HepG2 (cell line): Measurements from ENCODE around the gene FAM180A. TPM values are rescaled to one million over a fixed set of nuclear protein-coding genes. Genes with fewer than 3 reads are reported as not detected.

Experiments used
- ATAC-seq: fragments of 200-7000 bp; cut with Tn5 transposase; 3 replicates; pipeline ENCODE4 v1.9.1; 2020; ENCODE audit warnings: mild to moderate bottlenecking, moderate library complexity
- BruUV-seq: library from RNA; stranded (reverse); fragments of 400-500 nt; replicated peaks from 2 replicates; lab custom pipeline; 2021; lab: Mats Ljungman, UMichigan
- CTCF ChIA-PET: fragments of 300-600 bp; formaldehyde crosslinking; extraction: SDS; loops from one replicate; lab custom pipeline; 2021; ENCODE audit warnings: low total read pairs, inconsistent platforms, low intra/inter-chr PET ratio; lab: Yijun Ruan, JAX
- POLR2A ChIA-PET: fragments of 350-600 bp; sonication (Branson Sonifier 250); formaldehyde crosslinking; loops from one replicate; lab custom pipeline; 2020; ENCODE audit warnings: antibody characterized with exemption, inconsistent platforms; lab: Yijun Ruan, JAX
- DNase-seq: peaks from one replicate; pipeline ENCODE4 v3.0.0-alpha.2; 2015; ENCODE audit warnings: low spot score
- FAIRE-seq: peaks from 3 replicates; lab custom pipeline; 2011; peaks lifted over from hg19 to GRCh38; lab: Jason Lieb, UNC
- H2AFZ ChIP-seq: one replicate; pipeline ENCODE4 v1.6.1; 2011; ENCODE audit warnings: low read length, inconsistent platforms
- H3K27ac ChIP-seq: fragments of 300-600 bp; 3 replicates; pipeline ENCODE4 v1.8.0; 2011; ENCODE audit warnings: mixed run types, mild to moderate bottlenecking, mixed read lengths, low read length, inconsistent platforms; ENCODE audit not compliant: insufficient read depth; ENCODE audit errors: extremely low read length
- H3K27me3 ChIP-seq, 2 experiments: fragments of 200-600 bp in 1 of 2; 2 replicates in 1 of 2; 3 replicates in 1 of 2; pipeline versions ENCODE4 v1.6.0 to v1.8.0; 2011; ENCODE audit warnings: low read length in 2 of 2, mild to moderate bottlenecking in 2 of 2, moderate library complexity in 2 of 2, inconsistent platforms in 1 of 2; ENCODE audit not compliant: insufficient read depth in 2 of 2, control insufficient read depth in 1 of 2
- H3K36me3 ChIP-seq, 2 experiments: fragments of 200-600 bp in 1 of 2; replicated peaks in 1 of 2; 2 replicates in 1 of 2; 3 replicates in 1 of 2; pipeline versions ENCODE4 v1.5.1 to v1.8.0; 2011; ENCODE audit warnings: low read length in 2 of 2, inconsistent platforms in 1 of 2; ENCODE audit not compliant: insufficient read depth in 2 of 2, control insufficient read depth in 1 of 2
- H3K4me1 ChIP-seq: 2 replicates; pipeline ENCODE4 v1.5.1; 2012; ENCODE audit warnings: low read length, inconsistent platforms; ENCODE audit not compliant: insufficient read depth
- H3K4me2 ChIP-seq: 2 replicates; pipeline ENCODE4 v1.6.0; 2011; ENCODE audit warnings: low read depth, low read length, inconsistent platforms
- H3K4me3 ChIP-seq, 3 experiments: fragments of 200-600 bp in 1 of 3; sonication (generic), shearing (Covaris generic) in 1 of 3; replicated peaks in 1 of 3; 2 replicates each; pipeline ENCODE4 v1.5.1; 2011 to 2016; ENCODE audit warnings: low read length in 3 of 3, inconsistent platforms in 2 of 3, low read depth in 2 of 3, mild to moderate bottlenecking in 2 of 3, control low read depth in 1 of 3, mixed read lengths in 1 of 3; ENCODE audit not compliant: insufficient read depth in 1 of 3
- H3K79me2 ChIP-seq: one replicate; pipeline ENCODE4 v1.6.1; 2011; ENCODE audit warnings: low read length, inconsistent platforms; ENCODE audit not compliant: insufficient read depth
- H3K9ac ChIP-seq: 2 replicates; pipeline ENCODE4 v1.6.0; 2011; ENCODE audit warnings: mild to moderate bottlenecking, low read depth, low read length, inconsistent platforms; ENCODE audit not compliant: insufficient read depth
- H3K9me3 ChIP-seq: 2 replicates; pipeline ENCODE4 v1.5.1; 2012; ENCODE audit warnings: mild to moderate bottlenecking, low read length
- H4K20me1 ChIP-seq: 2 replicates; pipeline ENCODE4 v1.6.0; 2011; ENCODE audit warnings: inconsistent platforms, mild to moderate bottlenecking, low read length, moderate library complexity; ENCODE audit not compliant: insufficient read depth
- AHR ChIP-seq: IDR thresholded peaks from 2 replicates; pipeline ENCODE4 v1.6.1; 2018; ENCODE audit warnings: missing genetic modification reagents, missing compliant biosample characterization
- FOXO1 ChIP-seq: sonication (generic); formaldehyde crosslinking; IDR thresholded peaks from 2 replicates; pipeline ENCODE4 v1.4.0; 2020; ENCODE audit warnings: missing genetic modification reagents
- GFI1 ChIP-seq: sonication (generic); formaldehyde crosslinking; IDR thresholded peaks from 2 replicates; pipeline ENCODE4 v1.5.0; 2020; ENCODE audit warnings: missing genetic modification reagents, mild to moderate bottlenecking, borderline replicate concordance
- KLF16 ChIP-seq, 2 experiments: sonication (generic) in 1 of 2; formaldehyde crosslinking in 1 of 2; IDR thresholded peaks; 2 replicates each; pipeline versions ENCODE4 v1.6.1 to v1.8.0; 2016 to 2023; ENCODE audit warnings: missing genetic modification reagents in 2 of 2, missing compliant biosample characterization in 1 of 2
- NFRKB ChIP-seq: fragments of 450-650 bp; IDR thresholded peaks from 2 replicates; pipeline ENCODE4 v1.6.1; 2017
- NONO ChIP-seq, 2 experiments: fragments of 450-650 bp in 1 of 2; sonication (generic) in 1 of 2; formaldehyde crosslinking in 1 of 2; IDR thresholded peaks in 1 of 2; conservative IDR thresholded peaks in 1 of 2; 2 replicates each; pipeline versions ENCODE4 v1.6.1 to v1.8.0; 2017 to 2022; ENCODE audit warnings: mild to moderate bottlenecking in 1 of 2, missing genetic modification reagents in 1 of 2, moderate library complexity in 1 of 2
- PCBP2 ChIP-seq: fragments of 200-400 bp; formaldehyde crosslinking; optimal IDR thresholded peaks from 2 replicates; pipeline ENCODE3; 2018; ENCODE audit warnings: low read length, low read depth; ENCODE audit not compliant: poor library complexity, severe bottlenecking
- RORA ChIP-seq: sonication (generic); formaldehyde crosslinking; IDR thresholded peaks from 2 replicates; pipeline ENCODE4 v1.5.0; 2020; ENCODE audit warnings: mild to moderate bottlenecking, missing genetic modification reagents, moderate library complexity
- SKI ChIP-seq: fragments of 450-650 bp; IDR thresholded peaks from one replicate; pipeline ENCODE4 v1.6.1; 2018; ENCODE audit warnings: mild to moderate bottlenecking; ENCODE audit not compliant: partially characterized antibody
- ZKSCAN1 ChIP-seq: fragments of 150-350 bp; IDR thresholded peaks from 2 replicates; pipeline ENCODE4 v1.6.1; 2014; ENCODE audit warnings: low read length
- ZNF326 ChIP-seq: sonication (generic); formaldehyde crosslinking; IDR thresholded peaks from 2 replicates; pipeline ENCODE4 v1.4.0; 2020; ENCODE audit warnings: missing genetic modification reagents, borderline replicate concordance
- ZNF331 ChIP-seq: sonication (generic); formaldehyde crosslinking; IDR thresholded peaks from 2 replicates; pipeline ENCODE4 v1.4.0; 2020; ENCODE audit warnings: missing genetic modification reagents
- ZNF354B ChIP-seq: sonication (generic); formaldehyde crosslinking; IDR thresholded peaks from 2 replicates; pipeline ENCODE4 v1.8.0; 2022; ENCODE audit warnings: mild to moderate bottlenecking, missing genetic modification reagents
- ZNF569 ChIP-seq: sonication (generic); formaldehyde crosslinking; IDR thresholded peaks from 2 replicates; pipeline ENCODE4 v1.5.0; 2020; ENCODE audit warnings: mild to moderate bottlenecking, missing genetic modification reagents, moderate library complexity, borderline replicate concordance
- ZNF607 ChIP-seq: sonication (generic); formaldehyde crosslinking; IDR thresholded peaks from 2 replicates; pipeline ENCODE4 v1.5.1; 2020; ENCODE audit warnings: missing genetic modification reagents, mild to moderate bottlenecking, borderline replicate concordance
- ZNF615 ChIP-seq: sonication (generic); formaldehyde crosslinking; IDR thresholded peaks from 2 replicates; pipeline ENCODE4 v1.5.0; 2020; ENCODE audit warnings: mild to moderate bottlenecking, missing genetic modification reagents, borderline replicate concordance
- ZNF713 ChIP-seq: sonication (generic); formaldehyde crosslinking; IDR thresholded peaks from 2 replicates; pipeline ENCODE4 v1.4.0; 2020; ENCODE audit warnings: mild to moderate bottlenecking, missing genetic modification reagents
- WGBS: methylation state at CpG from one replicate; pipeline ENCODE4 v1.1.6; 2017; ENCODE audit warnings: low lambda C conversion rate; 5-methylcytosine and 5-hydroxymethylcytosine counted together
- in situ Hi-C: cut with HindIII; loops from 2 replicates; pipeline ENCODE4 v1.10.0; 2017; ENCODE audit warnings: low pct_unique_long_range_greater_than_20kb; ENCODE audit not compliant: extremely low pct_ligation_motif_present
- intact Hi-C: fragments of 100-400 bp; cut with micrococcal nuclease; formaldehyde crosslinking; loops from one replicate; pipeline ENCODE4 v1.10.0; 2022; ENCODE audit not compliant: unreplicated experiment
- polyA plus RNA-seq, 8 experiments: library from polyadenylated mRNA; depleted of rRNA in 3 of 8; stranded (reverse) in 7 of 8; unstranded in 1 of 8; fragments of >200 nt; fragmentation: Illumina TruSeq in 4 of 8; extraction: Trizol in 4 of 8; gene quantifications; 2 replicates each; pipeline versions ENCODE4 v1.2.1 to v1.2.3, GENCODE V29; 2011 to 2016; ENCODE audit warnings: low read depth in 4 of 8, missing spikeins in 1 of 8, mixed read lengths in 1 of 8; ENCODE audit not compliant: insufficient read depth in 1 of 8
- total RNA-seq, 5 experiments: library from RNA; depleted of rRNA; stranded (reverse); fragments of >200 nt; fragmentation: Illumina TruSeq; extraction: Trizol; gene quantifications; 2 replicates each; pipeline ENCODE4 v1.2.3, GENCODE V29; 2016; ENCODE audit warnings: low read depth in 1 of 5
- TF ChIP-seq, protein P1 (sequence below): sonication (generic); formaldehyde crosslinking; IDR thresholded peaks from 2 replicates; pipeline ENCODE4 v1.9.0; 2021; ENCODE audit warnings: missing genetic modification reagents, mild to moderate bottlenecking, borderline replicate concordance
- TF ChIP-seq, protein P2 (sequence below): IDR thresholded peaks from 2 replicates; pipeline ENCODE4 v1.6.1; 2016; ENCODE audit warnings: low read depth

The FAM180A gene
- total and polyA plus RNA-seq, 2 of the 13 experiments (the other 11 are each of a cell fraction or from before 2014, with no cell fraction given): not detected

DNA sequence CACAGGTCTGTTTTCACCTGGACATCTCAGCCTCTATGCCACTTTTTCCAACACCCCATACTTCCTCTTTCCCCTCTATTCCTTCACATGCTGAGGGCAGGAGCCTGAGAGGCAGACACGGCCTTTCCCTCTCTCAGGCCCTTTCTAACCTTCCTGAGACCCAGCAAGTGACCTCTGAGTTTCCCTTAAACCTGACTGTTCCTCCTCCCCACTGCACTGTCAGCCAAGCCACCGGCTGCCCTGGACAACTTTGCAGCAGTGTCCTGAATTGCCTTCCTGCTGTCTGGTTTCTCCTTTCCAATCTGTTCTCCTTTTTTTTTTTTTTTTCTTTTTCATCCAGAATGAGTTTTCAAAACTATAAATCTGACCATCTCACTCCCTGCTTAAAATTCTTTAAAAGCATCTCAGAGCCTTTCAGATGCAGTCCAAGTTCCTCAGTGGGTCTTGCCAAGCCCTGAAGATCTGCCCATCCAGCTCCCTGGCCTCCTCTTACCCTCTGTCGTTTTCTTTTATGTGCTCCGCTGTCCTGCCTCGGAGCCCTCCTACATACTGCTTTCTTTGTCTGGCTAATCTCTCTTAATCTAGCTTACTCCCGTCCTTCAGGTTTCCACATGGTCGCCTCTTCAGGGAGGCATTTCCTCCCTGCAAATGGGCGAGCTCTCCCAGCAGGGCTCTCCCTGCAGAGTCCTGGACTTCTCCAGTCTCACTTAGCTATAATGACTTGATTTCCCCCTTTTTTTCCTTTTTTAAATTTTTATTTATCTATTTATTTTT is 51.1 kb downstream of the FAM180A start:
- POLR2A ChIA-PET: no interaction called here

More for the DNA sequence above, 51.1 kb downstream of the FAM180A start:
- no peak overlapping the region for H3K27ac ChIP-seq
- in situ Hi-C loops: no loop called here
- CTCF ChIA-PET: no interaction called here
- H3K36me3 ChIP-seq: no peaks in the 10 kb centered on the region
- H3K4me1 ChIP-seq: peaks cover 14% of the 10 kb centered on the region; the same call in 1 of the 2 replicates
- no peak overlapping the region for H2AFZ ChIP-seq
- FAIRE-seq: no peak
- no peaks in the 10 kb centered on the region for H3K27me3 ChIP-seq
- TF ChIP-seq ZNF713 (no peak), ZNF354B (no peak), RORA (CRISPR knock-in tag) (no peak), FOXO1 (CRISPR knock-in tag) (no peak), SKI (no peak), ZNF607 (CRISPR knock-in tag) (no peak), GFI1 (CRISPR knock-in tag) (no peak), AHR (no peak), NONO (IDR thresholded peaks at IDR 0.05) (no peak), NONO (CRISPR knock-in tag; conservative IDR thresholded peaks at IDR 0.05) (no peak), NFRKB (no peak), ZKSCAN1 (no peak), PCBP2 (no peak), ZNF326 (CRISPR knock-in tag) (no peak), KLF16 (CRISPR knock-in tag; IDR thresholded peaks at IDR 0.05) (no peak), ZNF615 (CRISPR knock-in tag) (no peak), ZNF331 (CRISPR knock-in tag) (no peak), ZNF569 (CRISPR knock-in tag) (no peak)
- TF ChIP-seq, protein P1, sequence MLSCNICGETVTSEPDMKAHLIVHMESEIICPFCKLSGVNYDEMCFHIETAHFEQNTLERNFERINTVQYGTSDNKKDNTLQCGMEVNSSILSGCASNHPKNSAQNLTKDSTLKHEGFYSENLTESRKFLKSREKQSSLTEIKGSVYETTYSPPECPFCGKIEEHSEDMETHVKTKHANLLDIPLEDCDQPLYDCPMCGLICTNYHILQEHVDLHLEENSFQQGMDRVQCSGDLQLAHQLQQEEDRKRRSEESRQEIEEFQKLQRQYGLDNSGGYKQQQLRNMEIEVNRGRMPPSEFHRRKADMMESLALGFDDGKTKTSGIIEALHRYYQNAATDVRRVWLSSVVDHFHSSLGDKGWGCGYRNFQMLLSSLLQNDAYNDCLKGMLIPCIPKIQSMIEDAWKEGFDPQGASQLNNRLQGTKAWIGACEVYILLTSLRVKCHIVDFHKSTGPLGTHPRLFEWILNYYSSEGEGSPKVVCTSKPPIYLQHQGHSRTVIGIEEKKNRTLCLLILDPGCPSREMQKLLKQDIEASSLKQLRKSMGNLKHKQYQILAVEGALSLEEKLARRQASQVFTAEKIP (CRISPR knock-in tag): no peak
- TF ChIP-seq, protein P2, sequence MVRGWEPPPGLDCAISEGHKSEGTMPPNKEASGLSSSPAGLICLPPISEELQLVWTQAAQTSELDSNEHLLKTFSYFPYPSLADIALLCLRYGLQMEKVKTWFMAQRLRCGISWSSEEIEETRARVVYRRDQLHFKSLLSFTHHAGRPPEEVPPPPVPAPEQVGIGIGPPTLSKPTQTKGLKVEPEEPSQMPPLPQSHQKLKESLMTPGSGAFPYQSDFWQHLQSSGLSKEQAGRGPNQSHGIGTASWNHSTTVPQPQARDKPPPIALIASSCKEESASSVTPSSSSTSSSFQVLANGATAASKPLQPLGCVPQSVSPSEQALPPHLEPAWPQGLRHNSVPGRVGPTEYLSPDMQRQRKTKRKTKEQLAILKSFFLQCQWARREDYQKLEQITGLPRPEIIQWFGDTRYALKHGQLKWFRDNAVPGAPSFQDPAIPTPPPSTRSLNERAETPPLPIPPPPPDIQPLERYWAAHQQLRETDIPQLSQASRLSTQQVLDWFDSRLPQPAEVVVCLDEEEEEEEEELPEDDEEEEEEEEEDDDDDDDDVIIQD (CRISPR knock-in tag): no peak
- WGBS: 34% methylated on average over 8 of the region's 8 CpGs
- peak; percentile 29; the same call in 1 of the 3 replicates for ATAC-seq
- no TSS peak for BruUV-seq
- no peak for DNase-seq
- H3K4me2 ChIP-seq: no peak overlapping the region
- no peaks in the 10 kb centered on the region for H3K9me3 ChIP-seq
- no peaks in the 10 kb centered on the region for H3K79me2 ChIP-seq
- no peaks in the 10 kb centered on the region for H4K20me1 ChIP-seq
- H3K9ac ChIP-seq: no peak overlapping the region
- H3K4me3 ChIP-seq: no peak overlapping the region
- intact Hi-C loops: no loop called here
